Mesenchymal stem cell (in vitro differentiated cells and primary cell): Measurements from ENCODE around the gene RCAN2.

Experiments
- DNase-seq: peaks from one replicate; pipeline ENCODE4 v3.0.0-alpha.2; 2013
- H2AFZ ChIP-seq: one replicate; pipeline ENCODE4 v1.6.1; 2013; ENCODE audit warnings: low read depth, mild to moderate bottlenecking, control low read depth, inconsistent platforms, low read length, moderate library complexity
- H2AK5ac ChIP-seq: 2 replicates; pipeline ENCODE4 v1.6.1; 2013; ENCODE audit warnings: low read length, moderate library complexity, mild to moderate bottlenecking, inconsistent platforms; ENCODE audit not compliant: severe bottlenecking
- H2BK120ac ChIP-seq: one replicate; pipeline ENCODE4 v1.6.1; 2013; ENCODE audit warnings: low read depth, mild to moderate bottlenecking, inconsistent platforms, low read length, moderate library complexity
- H2BK12ac ChIP-seq, 2 experiments: one replicate each; pipeline ENCODE4 v1.6.1; 2013; ENCODE audit warnings: inconsistent platforms in 2 of 2, low read length in 2 of 2, mild to moderate bottlenecking in 2 of 2, moderate library complexity in 2 of 2, control low read depth in 1 of 2
- H2BK15ac ChIP-seq: one replicate; pipeline ENCODE4 v1.6.1; 2013; ENCODE audit warnings: mild to moderate bottlenecking, low read depth, inconsistent platforms; ENCODE audit not compliant: poor library complexity, severe bottlenecking
- H2BK5ac ChIP-seq: 2 replicates; pipeline ENCODE4 v1.6.1; 2013; ENCODE audit warnings: low read depth, mild to moderate bottlenecking, low read length, control low read depth, inconsistent platforms; ENCODE audit not compliant: poor library complexity, severe bottlenecking
- H3K14ac ChIP-seq, 2 experiments: one replicate each; pipeline ENCODE4 v1.6.1; 2013; ENCODE audit warnings: inconsistent platforms in 2 of 2, low read length in 2 of 2, control low read depth in 1 of 2, mild to moderate bottlenecking in 1 of 2, moderate library complexity in 1 of 2
- H3K18ac ChIP-seq, 2 experiments: one replicate each; pipeline ENCODE4 v1.6.1; 2013; ENCODE audit warnings: inconsistent platforms in 2 of 2, low read length in 2 of 2, control low read depth in 1 of 2, low read depth in 1 of 2, mild to moderate bottlenecking in 1 of 2
- H3K23ac ChIP-seq, 2 experiments: one replicate each; pipeline ENCODE4 v1.6.1; 2013; ENCODE audit warnings: inconsistent platforms in 2 of 2, low read length in 2 of 2, mild to moderate bottlenecking in 2 of 2, moderate library complexity in 2 of 2, control low read depth in 1 of 2
- H3K27ac ChIP-seq: 2 replicates; pipeline ENCODE4 v1.5.1; 2013; ENCODE audit warnings: mild to moderate bottlenecking, moderate library complexity, low read length, control low read depth, inconsistent platforms; ENCODE audit not compliant: poor library complexity, severe bottlenecking
- H3K27me3 ChIP-seq, 2 experiments: 2 replicates each; pipeline versions ENCODE4 v1.6.1 to v1.7.0; 2013; ENCODE audit warnings: low read length in 2 of 2, mild to moderate bottlenecking in 2 of 2, moderate library complexity in 2 of 2, control low read depth in 1 of 2, inconsistent platforms in 1 of 2; ENCODE audit not compliant: control insufficient read depth in 1 of 2, insufficient read depth in 1 of 2
- H3K36me3 ChIP-seq, 2 experiments: 2 replicates each; pipeline versions ENCODE4 v1.6.1 to v1.7.0; 2013; ENCODE audit warnings: low read length in 2 of 2, control low read depth in 1 of 2, inconsistent platforms in 1 of 2, low read depth in 1 of 2, mild to moderate bottlenecking in 1 of 2; ENCODE audit not compliant: insufficient read depth in 2 of 2, control insufficient read depth in 1 of 2
- H3K4ac ChIP-seq, 2 experiments: one replicate each; pipeline ENCODE4 v1.6.1; 2013; ENCODE audit warnings: inconsistent platforms in 2 of 2, low read length in 2 of 2, mild to moderate bottlenecking in 2 of 2, moderate library complexity in 2 of 2, control low read depth in 1 of 2, low read depth in 1 of 2
- H3K4me1 ChIP-seq: 2 replicates; pipeline ENCODE4 v1.6.1; 2013; ENCODE audit warnings: low read depth, low read length, control low read depth; ENCODE audit not compliant: control insufficient read depth, insufficient read depth
- H3K4me2 ChIP-seq: 2 replicates; pipeline ENCODE4 v1.6.1; 2013; ENCODE audit warnings: low read length, mild to moderate bottlenecking, inconsistent platforms; ENCODE audit not compliant: poor library complexity, severe bottlenecking
- H3K4me3 ChIP-seq, 2 experiments: 2 replicates each; pipeline versions ENCODE4 v1.5.1 to v1.7.0; 2013; ENCODE audit warnings: low read length in 2 of 2, mild to moderate bottlenecking in 2 of 2, control low read depth in 1 of 2, low read depth in 1 of 2; ENCODE audit not compliant: insufficient read depth in 1 of 2
- H3K79me1 ChIP-seq: replicated peaks from 2 replicates; pipeline ENCODE4 v1.6.1; 2013; ENCODE audit warnings: mild to moderate bottlenecking, control low read depth, low read length, inconsistent platforms; ENCODE audit not compliant: poor library complexity, severe bottlenecking
- H3K9ac ChIP-seq: 2 replicates; pipeline ENCODE4 v1.7.0; 2013; ENCODE audit warnings: mild to moderate bottlenecking, low read length, moderate library complexity
- H3K9me3 ChIP-seq: 2 replicates; pipeline ENCODE4 v1.7.0; 2013; ENCODE audit warnings: mild to moderate bottlenecking, low read length; ENCODE audit not compliant: control insufficient read depth
- H4K8ac ChIP-seq: one replicate; pipeline ENCODE4 v1.6.1; 2013; ENCODE audit warnings: inconsistent platforms, mild to moderate bottlenecking, low read length, moderate library complexity
- H4K91ac ChIP-seq: one replicate; pipeline ENCODE4 v1.6.1; 2013; ENCODE audit warnings: mild to moderate bottlenecking, low read length, inconsistent platforms
- WGBS: methylation state at CpG from one replicate; pipeline ENCODE4 v1.1.7; 2013; ENCODE audit warnings: mixed read lengths; 5-methylcytosine and 5-hydroxymethylcytosine counted together

Gene RCAN2

DNA sequence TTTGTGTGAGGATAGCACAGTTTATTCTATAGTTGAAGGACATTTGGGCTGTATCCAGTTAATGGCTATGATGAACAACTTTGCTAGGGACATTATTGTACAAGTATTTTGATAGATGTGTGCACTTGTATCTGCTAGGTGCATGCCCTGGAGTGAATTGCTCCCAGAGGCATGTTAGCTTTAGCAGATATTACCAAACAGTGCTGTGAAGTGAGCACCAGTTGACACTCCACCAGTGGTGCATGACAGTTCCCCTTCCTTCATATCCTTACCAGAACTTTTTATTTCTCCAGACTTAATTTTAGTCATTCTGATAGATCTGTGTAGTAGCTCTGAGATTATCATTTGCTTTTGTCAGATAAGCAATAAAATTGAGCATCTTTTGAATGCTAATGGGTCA, 271.6 kb downstream of the RCAN2 start:
- Histone ChIP-seq H3K14ac (no peak overlapping the region), H2BK120ac (no peak overlapping the region), H3K27me3 (peaks cover 0 to 6% of the 10 kb centered on the region in 2 experiments), H3K4me1 (no peaks in the 10 kb centered on the region), H3K4me3 (no peak overlapping the region), H3K23ac (no peak overlapping the region), H2BK12ac (no peak overlapping the region), H3K18ac (no peak overlapping the region), H3K4ac (no peak overlapping the region), H3K27ac (no peak overlapping the region), H2BK5ac (no peak overlapping the region), H3K36me3 (no peaks in the 10 kb centered on the region), H3K79me1 (no peaks in the 10 kb centered on the region), H3K9me3 (no peaks in the 10 kb centered on the region), H4K91ac (no peak overlapping the region), H3K4me2 (no peak overlapping the region), H2AFZ (no peak overlapping the region), H4K8ac (no peak overlapping the region), H2AK5ac (no peak overlapping the region), H2BK15ac (no peak overlapping the region), H3K9ac (no peak overlapping the region)
- DNase-seq = no peak

- Histone ChIP-seq H3K4me1 (no peaks in the 10 kb centered on the region), H3K27me3 (peaks cover 0 to 8% of the 10 kb centered on the region in 2 experiments), H3K23ac (no peak overlapping the region), H3K4ac (no peak overlapping the region), H3K9ac (no peak overlapping the region), H3K4me2 (no peak overlapping the region), H2BK120ac (no peak overlapping the region), H3K14ac (no peak overlapping the region), H2AK5ac (no peak overlapping the region), H2AFZ (no peak overlapping the region), H3K27ac (no peak overlapping the region), H2BK15ac (no peak overlapping the region), H4K8ac (no peak overlapping the region), H2BK12ac (no peak overlapping the region), H3K36me3 (no peaks in the 10 kb centered on the region), H2BK5ac (no peak overlapping the region), H3K18ac (no peak overlapping the region), H3K9me3 (no peaks in the 10 kb centered on the region), H3K79me1 (no peaks in the 10 kb centered on the region), H3K4me3 (no peak overlapping the region), H4K91ac (no peak overlapping the region)
- WGBS = no CpG with 5 or more reads among the region's 2 CpGs
- DNase-seq = no peak
Observed at GRCh38 chr6:46218457-46218856, 272.8 kb downstream of the RCAN2 start.

DNA sequence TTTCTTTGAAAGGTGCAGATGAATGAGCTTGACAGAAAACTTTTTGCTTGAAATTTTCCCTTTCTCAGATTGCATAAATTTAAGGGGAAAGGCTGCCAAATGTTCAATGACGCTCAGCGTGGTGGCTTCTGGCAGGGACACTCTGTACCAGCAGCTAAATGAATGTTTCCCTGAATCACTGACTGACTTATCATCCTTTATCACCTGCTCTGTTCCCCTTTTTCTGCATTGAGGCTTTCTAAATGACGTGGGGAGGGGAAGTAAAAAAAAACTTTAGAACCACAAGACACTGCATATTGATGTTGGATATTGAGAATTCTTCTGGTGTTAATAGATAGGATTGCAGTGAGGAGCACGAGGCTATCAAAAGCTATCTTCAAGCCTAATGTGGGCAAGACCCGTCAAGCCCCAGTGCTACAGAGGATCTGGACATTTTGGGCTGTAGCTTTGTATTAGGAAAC, 273.5 kb downstream of the RCAN2 start:
- Histone ChIP-seq H2BK5ac (no peak overlapping the region), H4K91ac (no peak overlapping the region), H3K14ac (no peak overlapping the region), H3K9ac (no peak overlapping the region), H3K18ac (no peak overlapping the region), H3K27ac (no peak overlapping the region), H2BK12ac (no peak overlapping the region), H4K8ac (no peak overlapping the region), H2AFZ (no peak overlapping the region), H3K4me3 (no peak overlapping the region), H3K79me1 (no peaks in the 10 kb centered on the region), H3K4ac (no peak overlapping the region), H2BK15ac (no peak overlapping the region), H3K4me2 (no peak overlapping the region), H2BK120ac (no peak overlapping the region), H3K36me3 (no peaks in the 10 kb centered on the region), H2AK5ac (no peak overlapping the region), H3K27me3 (peaks cover 0 to 8% of the 10 kb centered on the region in 2 experiments), H3K4me1 (no peaks in the 10 kb centered on the region), H3K9me3 (no peaks in the 10 kb centered on the region), H3K23ac (no peak overlapping the region)
- 87% methylated on average over 4 of the region's 5 CpGs for WGBS
- no peak for DNase-seq

DNA sequence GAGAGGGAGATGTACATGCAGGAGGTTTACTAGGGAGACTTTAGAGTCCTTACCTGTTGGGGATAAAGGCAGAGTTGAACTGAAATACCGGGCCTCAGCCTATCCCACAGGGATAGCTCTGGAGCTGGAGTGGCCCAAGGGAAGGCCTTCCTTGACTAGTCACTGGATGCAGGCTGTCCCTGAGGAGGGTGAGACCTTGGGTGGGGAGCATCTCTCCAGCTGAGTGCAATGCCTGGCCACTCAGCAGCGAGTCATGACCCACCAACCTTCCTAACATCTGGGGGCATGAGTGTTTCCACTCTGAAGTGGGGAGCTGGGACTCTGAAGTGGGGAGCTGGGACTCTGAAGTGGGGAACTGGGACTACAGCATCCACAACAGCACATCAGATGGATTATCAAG, 274.4 kb downstream of the RCAN2 start:
- Histone ChIP-seq H3K9me3 (no peaks in the 10 kb centered on the region), H2AFZ (no peak overlapping the region)

More for the DNA sequence above, 274.4 kb downstream of the RCAN2 start:
- Histone ChIP-seq H2BK120ac (no peak overlapping the region), H3K27me3 (peaks cover 0 to 8% of the 10 kb centered on the region in 2 experiments), H3K36me3 (no peaks in the 10 kb centered on the region), H2AK5ac (no peak overlapping the region), H2BK5ac (no peak overlapping the region), H4K91ac (no peak overlapping the region), H3K23ac (peak overlapping the region in 1 of 2 experiments; percentile 64), H3K4ac (no peak overlapping the region), H3K18ac (no peak overlapping the region), H3K4me2 (no peak overlapping the region), H2BK15ac (no peak overlapping the region), H2BK12ac (no peak overlapping the region), H3K79me1 (no peaks in the 10 kb centered on the region), H4K8ac (no peak overlapping the region), H3K27ac (no peak overlapping the region), H3K4me1 (no peaks in the 10 kb centered on the region), H3K9ac (no peak overlapping the region), H3K14ac (no peak overlapping the region), H3K4me3 (peak overlapping the region in 1 of 2 experiments; percentile 1)
- DNase-seq = no peak
- 85% methylated on average over 2 of the region's 2 CpGs for WGBS
